ENCODE data around the gene ZDHHC3.

The ZDHHC3 gene

GRCh38 chr3:44976002-44976815, at the start of gene ZDHHC3, which contains the start of gene EXOSC7:
ZDHHC3 (minus strand) TSS chr3:44976174; CDS start chr3:44959436, 16,738 bp downstream.
EXOSC7 (plus strand) TSS chr3:44976244; CDS start chr3:44976278, 34 bp downstream.
- Histone ChIP-seq H3K4me3 (ENCODE audit: low read depth, low read length) (peak within 1 kb of the TSS; percentile 93), H3K36me3 (ENCODE audit: control insufficient read depth, insufficient read depth, low read length) (peaks cover 6% of the 10 kb centered on the region; the same call in 1 of the 2 replicates), H3K27ac (ENCODE audit: low read depth, low read length) (peak within 1 kb of the TSS; percentile 87), H3K4me1 (ENCODE audit: control insufficient read depth, insufficient read depth, low read length) (peaks cover 12% of the 10 kb centered on the region), H3K9ac (ENCODE audit: low read depth, low read length) (peak within 1 kb of the TSS; percentile 98), H3K27me3 (ENCODE audit: control insufficient read depth, insufficient read depth, low read length) (no peaks in the 10 kb centered on the region), H3K9me3 (ENCODE audit: control insufficient read depth, insufficient read depth, low read length) (no peaks in the 10 kb centered on the region)

- Histone ChIP-seq H3K9me3 (ENCODE audit: control insufficient read depth, insufficient read depth, low read length) (no peaks in the 10 kb centered on the region), H3K27ac (ENCODE audit: low read depth, low read length) (no peak overlapping the region), H3K27me3 (ENCODE audit: control insufficient read depth, insufficient read depth, low read length) (no peaks in the 10 kb centered on the region), H3K4me3 (ENCODE audit: low read depth, low read length) (no peak overlapping the region), H3K4me1 (ENCODE audit: control insufficient read depth, insufficient read depth, low read length) (no peaks in the 10 kb centered on the region), H3K9ac (ENCODE audit: low read depth, low read length) (no peak overlapping the region), H3K36me3 (ENCODE audit: control insufficient read depth, insufficient read depth, low read length) (no peaks in the 10 kb centered on the region)
Measured at GRCh38 chr3:45024542-45025255, 48.7 kb upstream of the ZDHHC3 start.

- Histone ChIP-seq H3K9me3 (ENCODE audit: control insufficient read depth, insufficient read depth, low read length) (no peaks in the 10 kb centered on the region), H3K4me1 (ENCODE audit: control insufficient read depth, insufficient read depth, low read length) (no peaks in the 10 kb centered on the region), H3K4me3 (ENCODE audit: low read depth, low read length) (no peak overlapping the region), H3K27ac (ENCODE audit: low read depth, low read length) (no peak overlapping the region), H3K9ac (ENCODE audit: low read depth, low read length) (no peak overlapping the region), H3K36me3 (ENCODE audit: control insufficient read depth, insufficient read depth, low read length) (no peaks in the 10 kb centered on the region), H3K27me3 (ENCODE audit: control insufficient read depth, insufficient read depth, low read length) (no peaks in the 10 kb centered on the region)
Measured at GRCh38 chr3:45023675-45024074, 47.7 kb upstream of the ZDHHC3 start.

- Histone ChIP-seq H3K36me3 (ENCODE audit: control insufficient read depth, insufficient read depth, low read length) (no peaks in the 10 kb centered on the region), H3K27me3 (ENCODE audit: control insufficient read depth, insufficient read depth, low read length) (no peaks in the 10 kb centered on the region), H3K27ac (ENCODE audit: low read depth, low read length) (no peak overlapping the region), H3K4me3 (ENCODE audit: low read depth, low read length) (no peak overlapping the region), H3K9ac (ENCODE audit: low read depth, low read length) (no peak overlapping the region), H3K9me3 (ENCODE audit: control insufficient read depth, insufficient read depth, low read length) (no peaks in the 10 kb centered on the region), H3K4me1 (ENCODE audit: control insufficient read depth, insufficient read depth, low read length) (0 out of 2 replicates have a peak, but pooled peaks cover 3% of the 10 kb centered on the region)
Measured at GRCh38 chr3:45021524-45022297, 45.7 kb upstream of the ZDHHC3 start.

DNA sequence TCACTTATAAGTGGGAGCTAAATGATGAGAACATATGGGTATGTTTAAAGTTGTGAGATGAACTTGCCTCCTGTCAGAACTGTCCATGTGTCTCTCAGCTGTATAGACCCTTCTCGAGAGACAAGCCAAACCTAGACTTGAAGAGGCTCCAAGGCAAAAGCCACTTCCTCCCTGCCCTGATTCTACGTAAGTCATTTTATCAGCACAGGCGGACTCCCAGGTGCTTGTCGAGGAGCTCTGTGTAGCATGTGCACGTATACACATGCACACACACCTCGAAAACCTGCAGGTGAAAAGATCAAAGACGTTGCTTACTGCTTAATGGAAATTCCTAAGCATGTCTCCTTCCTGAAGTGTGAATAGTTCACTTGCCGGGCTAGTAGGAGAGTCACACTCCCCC, 44.6 kb upstream of the ZDHHC3 start:
- Histone ChIP-seq H3K4me3 (ENCODE audit: low read depth, low read length) (no peak overlapping the region), H3K36me3 (ENCODE audit: control insufficient read depth, insufficient read depth, low read length) (no peaks in the 10 kb centered on the region), H3K27me3 (ENCODE audit: control insufficient read depth, insufficient read depth, low read length) (no peaks in the 10 kb centered on the region), H3K9ac (ENCODE audit: low read depth, low read length) (no peak overlapping the region), H3K4me1 (ENCODE audit: control insufficient read depth, insufficient read depth, low read length) (peaks cover 14% of the 10 kb centered on the region), H3K27ac (ENCODE audit: low read depth, low read length) (no peak overlapping the region), H3K9me3 (ENCODE audit: control insufficient read depth, insufficient read depth, low read length) (no peaks in the 10 kb centered on the region)

- Histone ChIP-seq H3K9me3 (ENCODE audit: control insufficient read depth, insufficient read depth, low read length) (no peaks in the 10 kb centered on the region), H3K4me1 (ENCODE audit: control insufficient read depth, insufficient read depth, low read length) (peaks cover 14% of the 10 kb centered on the region), H3K27me3 (ENCODE audit: control insufficient read depth, insufficient read depth, low read length) (no peaks in the 10 kb centered on the region), H3K9ac (ENCODE audit: low read depth, low read length) (no peak overlapping the region), H3K4me3 (ENCODE audit: low read depth, low read length) (no peak overlapping the region), H3K27ac (ENCODE audit: low read depth, low read length) (no peak overlapping the region), H3K36me3 (ENCODE audit: control insufficient read depth, insufficient read depth, low read length) (peaks cover 14% of the 10 kb centered on the region)
Measured at GRCh38 chr3:45017821-45018220, 41.8 kb upstream of the ZDHHC3 start.

GRCh38 chr3:45016916-45017315, 40.9 kb upstream of the ZDHHC3 start:
- no peaks in the 10 kb centered on the region for H3K27me3 ChIP-seq (ENCODE audit: control insufficient read depth, insufficient read depth, low read length)
- H3K9ac ChIP-seq (ENCODE audit: low read depth, low read length): no peak overlapping the region
- no peak overlapping the region for H3K27ac ChIP-seq (ENCODE audit: low read depth, low read length)
- H3K4me3 ChIP-seq (ENCODE audit: low read depth, low read length): no peak overlapping the region
- H3K4me1 ChIP-seq (ENCODE audit: control insufficient read depth, insufficient read depth, low read length): peaks cover 14% of the 10 kb centered on the region
- no peaks in the 10 kb centered on the region for H3K9me3 ChIP-seq (ENCODE audit: control insufficient read depth, insufficient read depth, low read length)
- peaks cover 23% of the 10 kb centered on the region for H3K36me3 ChIP-seq (ENCODE audit: control insufficient read depth, insufficient read depth, low read length)

GRCh38 chr3:45012577-45012976, 36.6 kb upstream of the ZDHHC3 start:
- H3K27me3 ChIP-seq (ENCODE audit: control insufficient read depth, insufficient read depth, low read length): no peaks in the 10 kb centered on the region
- H3K9me3 ChIP-seq (ENCODE audit: control insufficient read depth, insufficient read depth, low read length): no peaks in the 10 kb centered on the region
- H3K36me3 ChIP-seq (ENCODE audit: control insufficient read depth, insufficient read depth, low read length): peaks cover 65% of the 10 kb centered on the region
- peaks cover 14% of the 10 kb centered on the region for H3K4me1 ChIP-seq (ENCODE audit: control insufficient read depth, insufficient read depth, low read length)
- no peak overlapping the region for H3K27ac ChIP-seq (ENCODE audit: low read depth, low read length)
- no peak overlapping the region for H3K9ac ChIP-seq (ENCODE audit: low read depth, low read length)
- no peak overlapping the region for H3K4me3 ChIP-seq (ENCODE audit: low read depth, low read length)

GRCh38 chr3:45011756-45012508, 36.0 kb upstream of the ZDHHC3 start:
- Histone ChIP-seq H3K27ac (ENCODE audit: low read depth, low read length) (no peak overlapping the region), H3K4me3 (ENCODE audit: low read depth, low read length) (no peak overlapping the region), H3K9me3 (ENCODE audit: control insufficient read depth, insufficient read depth, low read length) (no peaks in the 10 kb centered on the region), H3K36me3 (ENCODE audit: control insufficient read depth, insufficient read depth, low read length) (peaks cover 71% of the 10 kb centered on the region), H3K9ac (ENCODE audit: low read depth, low read length) (no peak overlapping the region), H3K4me1 (ENCODE audit: control insufficient read depth, insufficient read depth, low read length) (peaks cover 13% of the 10 kb centered on the region), H3K27me3 (ENCODE audit: control insufficient read depth, insufficient read depth, low read length) (no peaks in the 10 kb centered on the region)

DNA sequence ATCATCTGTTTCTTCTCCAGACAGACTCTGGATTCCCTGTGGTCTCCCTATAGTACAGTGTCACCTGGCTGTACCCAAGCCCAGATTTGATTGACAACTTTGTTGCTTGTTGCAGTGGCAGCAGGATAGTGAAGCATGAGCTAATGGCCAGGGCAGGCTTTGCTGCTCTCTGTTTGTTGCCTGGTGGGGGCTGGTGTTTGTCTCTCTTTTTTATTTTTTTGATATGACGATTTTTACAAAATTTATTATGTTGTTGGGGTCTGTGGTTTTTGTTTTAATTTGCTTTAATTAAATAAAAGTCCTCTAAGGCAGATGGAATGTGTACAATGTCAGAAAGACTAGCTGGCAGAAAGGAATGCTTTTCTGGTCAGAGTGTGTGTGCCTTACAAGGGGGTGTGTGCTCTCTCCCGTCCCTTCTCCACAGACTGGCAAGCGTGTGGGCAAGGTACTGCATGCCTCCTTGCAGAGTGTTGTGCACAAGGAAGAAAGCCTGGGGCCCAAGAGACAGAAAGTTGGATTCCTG, 34.9 kb upstream of the ZDHHC3 start:
- Histone ChIP-seq H3K36me3 (ENCODE audit: control insufficient read depth, insufficient read depth, low read length) (peaks cover 74% of the 10 kb centered on the region), H3K9ac (ENCODE audit: low read depth, low read length) (no peak overlapping the region), H3K4me3 (ENCODE audit: low read depth, low read length) (no peak overlapping the region), H3K4me1 (ENCODE audit: control insufficient read depth, insufficient read depth, low read length) (peaks cover 4% of the 10 kb centered on the region), H3K27ac (ENCODE audit: low read depth, low read length) (no peak overlapping the region), H3K9me3 (ENCODE audit: control insufficient read depth, insufficient read depth, low read length) (no peaks in the 10 kb centered on the region), H3K27me3 (ENCODE audit: control insufficient read depth, insufficient read depth, low read length) (no peaks in the 10 kb centered on the region)
